SK-N-SH treated with all-trans-retinoic acid at 6 μM for 48 hours (cell line): ENCODE measurements around the gene KCNMA1.

ENCODE experiments used
- ATAC-seq: fragments of 200-7000 bp; cut with Tn5 transposase; 3 replicates; pipeline ENCODE4 v1.9.1; 2020; ENCODE audit warnings: mild to moderate bottlenecking, moderate library complexity
- ARNTL ChIP-seq: fragments of 450-650 bp; formaldehyde crosslinking; IDR thresholded peaks from 2 replicates; pipeline ENCODE4 v1.5.0; 2020; ENCODE audit warnings: low read depth, mild to moderate bottlenecking, moderate library complexity, borderline replicate concordance
- BACH2 ChIP-seq: fragments of 250-450 bp; sonication (Bioruptor Pico); IDR thresholded peaks from 2 replicates; pipeline ENCODE4 v1.9.0; 2021; ENCODE audit warnings: mild to moderate bottlenecking, borderline replicate concordance
- CSDC2 ChIP-seq: fragments of 250-450 bp; sonication (Bioruptor Pico); IDR thresholded peaks from 2 replicates; pipeline ENCODE4 v1.5.0; 2020; ENCODE audit warnings: mild to moderate bottlenecking, moderate library complexity
- ESRRG ChIP-seq: fragments of 250-450 bp; sonication (Bioruptor Pico); IDR thresholded peaks from 2 replicates; pipeline ENCODE4 v1.6.1; 2021; ENCODE audit warnings: mild to moderate bottlenecking
- GLIS3 ChIP-seq: fragments of 250-450 bp; sonication (Bioruptor Pico); IDR thresholded peaks from 2 replicates; pipeline ENCODE4 v1.5.0; 2020; ENCODE audit warnings: mild to moderate bottlenecking, moderate library complexity
- ISL1 ChIP-seq: fragments of 250-450 bp; sonication (Bioruptor Pico); IDR thresholded peaks from 2 replicates; pipeline ENCODE4 v2.1.2; 2022; ENCODE audit warnings: mild to moderate bottlenecking, moderate library complexity
- OSR1 ChIP-seq: fragments of 250-450 bp; sonication (Bioruptor Pico); IDR thresholded peaks from 2 replicates; pipeline ENCODE4 v1.8.0; 2022; ENCODE audit warnings: moderate library complexity, mild to moderate bottlenecking, inconsistent platforms
- PPARA ChIP-seq: fragments of 250-450 bp; sonication (Bioruptor Pico); IDR thresholded peaks from 2 replicates; pipeline ENCODE4 v1.5.0; 2020; ENCODE audit warnings: mild to moderate bottlenecking, borderline replicate concordance
- RARB ChIP-seq: fragments of 250-450 bp; sonication (Bioruptor Pico); IDR thresholded peaks from 2 replicates; pipeline ENCODE4 v1.8.0; 2021; ENCODE audit warnings: mild to moderate bottlenecking, moderate library complexity
- SNAI2 ChIP-seq: fragments of 250-450 bp; sonication (Bioruptor Pico); IDR thresholded peaks from 2 replicates; pipeline ENCODE4 v1.5.0; 2020; ENCODE audit warnings: mild to moderate bottlenecking, moderate library complexity
- TCF4 ChIP-seq: fragments of 250-450 bp; sonication (Bioruptor Pico); IDR thresholded peaks from 2 replicates; pipeline ENCODE4 v1.8.0; 2021; ENCODE audit warnings: mild to moderate bottlenecking, moderate library complexity, borderline replicate concordance
- TOX ChIP-seq: fragments of 250-450 bp; sonication (Bioruptor Pico); IDR thresholded peaks from 2 replicates; pipeline ENCODE4 v1.8.0; 2021; ENCODE audit warnings: mild to moderate bottlenecking, moderate library complexity, borderline replicate concordance
- ZC3H10 ChIP-seq: fragments of 250-450 bp; sonication (Bioruptor Pico); IDR thresholded peaks from 2 replicates; pipeline ENCODE4 v1.5.1; 2021; ENCODE audit warnings: mild to moderate bottlenecking, moderate library complexity
- ZFP3 ChIP-seq: fragments of 250-450 bp; sonication (Bioruptor Pico); IDR thresholded peaks from 2 replicates; pipeline ENCODE4 v1.5.0; 2020; ENCODE audit warnings: mild to moderate bottlenecking, moderate library complexity
- ZFP30 ChIP-seq: fragments of 450-650 bp; formaldehyde crosslinking; IDR thresholded peaks from 2 replicates; pipeline ENCODE4 v1.5.0; 2022; ENCODE audit warnings: mild to moderate bottlenecking, moderate library complexity
- ZNF565 ChIP-seq: fragments of 450-650 bp; formaldehyde crosslinking; conservative IDR thresholded peaks from 2 replicates; pipeline ENCODE4 v1.5.0; 2020; ENCODE audit warnings: low read depth, mild to moderate bottlenecking, moderate library complexity
- ZNF70 ChIP-seq: fragments of 450-650 bp; formaldehyde crosslinking; IDR thresholded peaks from 2 replicates; pipeline ENCODE4 v1.5.0; 2020; ENCODE audit warnings: mild to moderate bottlenecking, moderate library complexity
- ZNF8 ChIP-seq: fragments of 450-650 bp; formaldehyde crosslinking; IDR thresholded peaks from 2 replicates; pipeline ENCODE4 v1.5.0; 2020; ENCODE audit warnings: mild to moderate bottlenecking, moderate library complexity
- TF ChIP-seq, protein P1 (sequence below): fragments of 250-450 bp; sonication (Bioruptor Pico); IDR thresholded peaks from 2 replicates; pipeline ENCODE4 v1.5.0; 2020; ENCODE audit warnings: mild to moderate bottlenecking, moderate library complexity
- TF ChIP-seq, protein P2 (sequence below): fragments of 250-450 bp; sonication (Bioruptor Pico); IDR thresholded peaks from 2 replicates; pipeline ENCODE4 v1.8.0; 2020; ENCODE audit warnings: mild to moderate bottlenecking, moderate library complexity, borderline replicate concordance
- TF ChIP-seq, protein P3 (sequence below): fragments of 250-450 bp; sonication (Bioruptor Pico); IDR thresholded peaks from 2 replicates; pipeline ENCODE4 v1.5.1; 2021; ENCODE audit warnings: mild to moderate bottlenecking, moderate library complexity
- TF ChIP-seq, protein P4 (sequence below): fragments of 250-450 bp; sonication (Bioruptor Pico); IDR thresholded peaks from 2 replicates; pipeline ENCODE4 v1.5.1; 2020; ENCODE audit warnings: low read depth, mild to moderate bottlenecking, moderate library complexity

KCNMA1 gene

DNA sequence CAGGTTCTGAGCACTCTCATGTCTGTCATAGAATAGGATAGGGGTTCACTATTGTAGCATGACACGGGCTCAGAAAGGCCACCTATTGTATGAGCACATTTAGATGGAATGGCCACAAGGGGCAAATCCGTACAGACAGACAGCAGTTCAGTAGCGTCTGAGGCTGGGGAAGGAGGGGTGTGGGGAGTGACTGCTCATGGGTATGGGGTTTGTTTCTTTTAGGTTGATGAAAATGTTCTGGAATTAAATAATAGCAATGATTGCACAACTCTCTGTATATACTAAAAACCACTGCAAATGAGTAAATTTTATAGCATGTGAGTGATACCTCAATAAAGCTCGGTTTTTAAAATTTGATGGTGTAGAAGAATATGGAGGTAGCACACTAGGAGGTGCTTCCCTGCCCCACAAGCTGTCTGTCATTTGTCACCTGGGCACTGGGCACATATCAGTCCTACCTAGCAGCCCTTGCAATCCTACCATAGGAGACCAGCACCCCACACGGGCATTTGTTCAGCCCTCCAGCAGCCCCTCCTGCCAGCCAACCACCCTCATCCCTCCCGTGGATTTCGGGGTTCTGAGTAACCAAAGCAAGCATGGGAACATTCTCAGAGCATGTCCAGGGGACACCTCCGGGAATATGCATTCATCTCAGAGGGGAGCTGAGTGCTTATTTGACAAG is 35.2 kb downstream of the KCNMA1 start:
- TF ChIP-seq, protein P1, sequence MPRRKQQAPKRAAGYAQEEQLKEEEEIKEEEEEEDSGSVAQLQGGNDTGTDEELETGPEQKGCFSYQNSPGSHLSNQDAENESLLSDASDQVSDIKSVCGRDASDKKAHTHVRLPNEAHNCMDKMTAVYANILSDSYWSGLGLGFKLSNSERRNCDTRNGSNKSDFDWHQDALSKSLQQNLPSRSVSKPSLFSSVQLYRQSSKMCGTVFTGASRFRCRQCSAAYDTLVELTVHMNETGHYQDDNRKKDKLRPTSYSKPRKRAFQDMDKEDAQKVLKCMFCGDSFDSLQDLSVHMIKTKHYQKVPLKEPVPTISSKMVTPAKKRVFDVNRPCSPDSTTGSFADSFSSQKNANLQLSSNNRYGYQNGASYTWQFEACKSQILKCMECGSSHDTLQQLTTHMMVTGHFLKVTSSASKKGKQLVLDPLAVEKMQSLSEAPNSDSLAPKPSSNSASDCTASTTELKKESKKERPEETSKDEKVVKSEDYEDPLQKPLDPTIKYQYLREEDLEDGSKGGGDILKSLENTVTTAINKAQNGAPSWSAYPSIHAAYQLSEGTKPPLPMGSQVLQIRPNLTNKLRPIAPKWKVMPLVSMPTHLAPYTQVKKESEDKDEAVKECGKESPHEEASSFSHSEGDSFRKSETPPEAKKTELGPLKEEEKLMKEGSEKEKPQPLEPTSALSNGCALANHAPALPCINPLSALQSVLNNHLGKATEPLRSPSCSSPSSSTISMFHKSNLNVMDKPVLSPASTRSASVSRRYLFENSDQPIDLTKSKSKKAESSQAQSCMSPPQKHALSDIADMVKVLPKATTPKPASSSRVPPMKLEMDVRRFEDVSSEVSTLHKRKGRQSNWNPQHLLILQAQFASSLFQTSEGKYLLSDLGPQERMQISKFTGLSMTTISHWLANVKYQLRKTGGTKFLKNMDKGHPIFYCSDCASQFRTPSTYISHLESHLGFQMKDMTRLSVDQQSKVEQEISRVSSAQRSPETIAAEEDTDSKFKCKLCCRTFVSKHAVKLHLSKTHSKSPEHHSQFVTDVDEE (CRISPR knock-in tag): no peak
- TF ChIP-seq ESRRG (CRISPR knock-in tag) (no peak), RARB (CRISPR knock-in tag) (no peak), ARNTL (CRISPR knock-in tag) (no peak), ZNF70 (CRISPR knock-in tag) (no peak), SNAI2 (no peak), ZFP3 (CRISPR knock-in tag) (no peak), TOX (CRISPR knock-in tag) (no peak), OSR1 (no peak), CSDC2 (CRISPR knock-in tag) (no peak), ZNF8 (CRISPR knock-in tag) (no peak), GLIS3 (no peak), PPARA (no peak), ZC3H10 (no peak), BACH2 (CRISPR knock-in tag) (no peak)
- TF ChIP-seq, protein P2, sequence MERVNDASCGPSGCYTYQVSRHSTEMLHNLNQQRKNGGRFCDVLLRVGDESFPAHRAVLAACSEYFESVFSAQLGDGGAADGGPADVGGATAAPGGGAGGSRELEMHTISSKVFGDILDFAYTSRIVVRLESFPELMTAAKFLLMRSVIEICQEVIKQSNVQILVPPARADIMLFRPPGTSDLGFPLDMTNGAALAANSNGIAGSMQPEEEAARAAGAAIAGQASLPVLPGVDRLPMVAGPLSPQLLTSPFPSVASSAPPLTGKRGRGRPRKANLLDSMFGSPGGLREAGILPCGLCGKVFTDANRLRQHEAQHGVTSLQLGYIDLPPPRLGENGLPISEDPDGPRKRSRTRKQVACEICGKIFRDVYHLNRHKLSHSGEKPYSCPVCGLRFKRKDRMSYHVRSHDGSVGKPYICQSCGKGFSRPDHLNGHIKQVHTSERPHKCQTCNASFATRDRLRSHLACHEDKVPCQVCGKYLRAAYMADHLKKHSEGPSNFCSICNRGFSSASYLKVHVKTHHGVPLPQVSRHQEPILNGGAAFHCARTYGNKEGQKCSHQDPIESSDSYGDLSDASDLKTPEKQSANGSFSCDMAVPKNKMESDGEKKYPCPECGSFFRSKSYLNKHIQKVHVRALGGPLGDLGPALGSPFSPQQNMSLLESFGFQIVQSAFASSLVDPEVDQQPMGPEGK: no peak
- TF ChIP-seq, all 23 proteins: peak for 0
- ATAC-seq: no peak

DNA sequence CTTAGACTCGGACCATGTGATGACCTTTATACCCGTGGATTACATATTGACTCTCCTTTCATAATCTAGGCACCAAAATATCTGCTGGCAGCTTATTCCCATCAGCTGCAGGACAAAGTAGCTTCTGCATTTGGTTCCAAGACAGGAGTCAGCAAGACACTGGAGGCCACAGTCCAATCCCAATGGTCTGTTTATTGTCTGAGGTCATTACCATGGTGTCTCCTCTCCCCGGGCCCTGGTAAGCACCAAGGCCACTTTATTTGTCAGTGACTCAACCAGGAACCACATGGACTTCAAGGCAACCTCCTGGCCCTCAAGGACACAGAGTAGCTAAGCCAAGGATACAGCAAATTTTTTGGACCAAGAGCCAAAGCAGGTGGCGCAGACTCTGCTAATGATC is 36.1 kb downstream of the KCNMA1 start:
- TF ChIP-seq TOX (CRISPR knock-in tag) (no peak), ZC3H10 (no peak), ZFP3 (CRISPR knock-in tag) (no peak), TCF4 (CRISPR knock-in tag) (no peak), RARB (CRISPR knock-in tag) (no peak), GLIS3 (no peak), BACH2 (CRISPR knock-in tag) (no peak)
- TF ChIP-seq, protein P2: no peak
- ATAC-seq: no peak

DNA sequence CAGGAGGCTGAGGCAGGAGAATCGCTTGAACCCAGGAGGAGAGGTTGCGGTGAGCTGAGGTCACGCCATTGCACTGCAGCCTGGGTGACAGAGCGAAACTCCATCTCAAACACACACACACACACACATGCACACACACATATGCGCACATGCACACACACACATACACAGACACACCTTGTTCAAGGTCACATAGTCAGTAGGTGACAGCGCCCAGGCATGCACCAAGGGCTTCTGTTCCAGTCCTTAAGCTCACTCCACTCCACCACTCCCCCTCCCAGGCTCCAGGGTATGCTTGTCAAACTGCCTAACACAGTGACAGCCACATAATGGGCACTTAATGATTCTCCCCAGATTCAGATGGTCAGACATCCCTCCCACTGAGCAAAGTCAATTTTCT is 37.0 kb downstream of the KCNMA1 start:
- no peak for ATAC-seq
- TF ChIP-seq ZNF565 (CRISPR knock-in tag): no peak
- no peak for TF ChIP-seq TCF4 (CRISPR knock-in tag)
- TF ChIP-seq, protein P1 (CRISPR knock-in tag): no peak
- TF ChIP-seq, protein P3, sequence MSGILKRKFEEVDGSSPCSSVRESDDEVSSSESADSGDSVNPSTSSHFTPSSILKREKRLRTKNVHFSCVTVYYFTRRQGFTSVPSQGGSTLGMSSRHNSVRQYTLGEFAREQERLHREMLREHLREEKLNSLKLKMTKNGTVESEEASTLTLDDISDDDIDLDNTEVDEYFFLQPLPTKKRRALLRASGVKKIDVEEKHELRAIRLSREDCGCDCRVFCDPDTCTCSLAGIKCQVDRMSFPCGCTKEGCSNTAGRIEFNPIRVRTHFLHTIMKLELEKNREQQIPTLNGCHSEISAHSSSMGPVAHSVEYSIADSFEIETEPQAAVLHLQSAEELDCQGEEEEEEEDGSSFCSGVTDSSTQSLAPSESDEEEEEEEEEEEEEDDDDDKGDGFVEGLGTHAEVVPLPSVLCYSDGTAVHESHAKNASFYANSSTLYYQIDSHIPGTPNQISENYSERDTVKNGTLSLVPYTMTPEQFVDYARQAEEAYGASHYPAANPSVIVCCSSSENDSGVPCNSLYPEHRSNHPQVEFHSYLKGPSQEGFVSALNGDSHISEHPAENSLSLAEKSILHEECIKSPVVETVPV (CRISPR knock-in tag): no peak
- TF ChIP-seq ZNF8 (CRISPR knock-in tag): no peak
- no peak for TF ChIP-seq ZC3H10
- TF ChIP-seq, protein P2: no peak
- TF ChIP-seq, protein P4, sequence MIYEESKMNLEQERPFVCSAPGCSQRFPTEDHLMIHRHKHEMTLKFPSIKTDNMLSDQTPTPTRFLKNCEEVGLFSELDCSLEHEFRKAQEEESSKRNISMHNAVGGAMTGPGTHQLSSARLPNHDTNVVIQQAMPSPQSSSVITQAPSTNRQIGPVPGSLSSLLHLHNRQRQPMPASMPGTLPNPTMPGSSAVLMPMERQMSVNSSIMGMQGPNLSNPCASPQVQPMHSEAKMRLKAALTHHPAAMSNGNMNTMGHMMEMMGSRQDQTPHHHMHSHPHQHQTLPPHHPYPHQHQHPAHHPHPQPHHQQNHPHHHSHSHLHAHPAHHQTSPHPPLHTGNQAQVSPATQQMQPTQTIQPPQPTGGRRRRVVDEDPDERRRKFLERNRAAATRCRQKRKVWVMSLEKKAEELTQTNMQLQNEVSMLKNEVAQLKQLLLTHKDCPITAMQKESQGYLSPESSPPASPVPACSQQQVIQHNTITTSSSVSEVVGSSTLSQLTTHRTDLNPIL (CRISPR knock-in tag): no peak
- TF ChIP-seq TOX (CRISPR knock-in tag): no peak
- no peak for TF ChIP-seq ZFP30 (CRISPR knock-in tag)
- no peak for TF ChIP-seq ZFP3 (CRISPR knock-in tag)
- TF ChIP-seq ISL1 (CRISPR knock-in tag): no peak
